ENCODE measurements around the gene RELN. TPM values are rescaled to one million over a fixed set of nuclear protein-coding genes. Genes with fewer than 3 reads are reported as not detected.

RELN gene
- total RNA-seq, 1 donor from 2014 or later, result not detected

- H3K27me3 Mint-ChIP-seq, result no peaks in the 10 kb centered on the region
- no peaks in the 10 kb centered on the region for H3K36me3 Mint-ChIP-seq (ENCODE audit: low read depth)
- H3K4me1 Mint-ChIP-seq, result no peaks in the 10 kb centered on the region
- DNase-seq, result no peak
- intact Hi-C loops (cut with micrococcal nuclease), result no loop called here
- ATAC-seq (ENCODE audit: low read depth), result no peak
- ChIA-PET CTCF (no interaction called here), POLR2A (no interaction called here)
- no peak for TF ChIP-seq CTCF (IDR thresholded peaks at IDR 0.05)
- H3K4me3 Mint-ChIP-seq, result no peak overlapping the region
- no peak overlapping the region for H3K27ac Mint-ChIP-seq
- peaks cover 2% of the 10 kb centered on the region for H3K9me3 Mint-ChIP-seq
These were observed 145.6 kb downstream of the RELN start for GRCh38 chr7:103843689-103844480.

- no peak for TF ChIP-seq CTCF (IDR thresholded peaks at IDR 0.05)
- Mint-ChIP-seq H3K4me1 (no peaks in the 10 kb centered on the region), H3K27me3 (peaks cover under 1% of the 10 kb centered on the region), H3K9me3 (no peaks in the 10 kb centered on the region), H3K36me3 (ENCODE audit: low read depth) (no peaks in the 10 kb centered on the region), H3K27ac (no peak overlapping the region), H3K4me3 (no peak overlapping the region)
- ATAC-seq (ENCODE audit: low read depth) (no peak), DNase-seq (no peak)
- intact Hi-C loops (cut with micrococcal nuclease), result no loop called here
- POLR2A ChIA-PET, result no interaction called here
- CTCF ChIA-PET, result no interaction called here
These were observed 156.1 kb downstream of the RELN start for GRCh38 chr7:103833401-103833800.

- H3K4me1 Mint-ChIP-seq, result no peaks in the 10 kb centered on the region
- ATAC-seq (ENCODE audit: low read depth) (no peak), DNase-seq (no peak)
- H3K27ac Mint-ChIP-seq, result no peak overlapping the region
- ChIA-PET POLR2A (no interaction called here), CTCF (no interaction called here)
- H3K36me3 Mint-ChIP-seq (ENCODE audit: low read depth), result no peaks in the 10 kb centered on the region
- H3K4me3 Mint-ChIP-seq, result no peak overlapping the region
- TF ChIP-seq CTCF (IDR thresholded peaks at IDR 0.05), result no peak
- H3K9me3 Mint-ChIP-seq, result no peaks in the 10 kb centered on the region
- peaks cover 4% of the 10 kb centered on the region for H3K27me3 Mint-ChIP-seq
- intact Hi-C loops (cut with micrococcal nuclease), result no loop called here
These were observed 157.0 kb downstream of the RELN start for GRCh38 chr7:103832438-103832837.

- ChIA-PET CTCF (no interaction called here), POLR2A (no interaction called here)
- Mint-ChIP-seq H3K4me3 (no peak overlapping the region), H3K9me3 (peaks cover 6% of the 10 kb centered on the region), H3K27me3 (peaks cover 4% of the 10 kb centered on the region), H3K27ac (no peak overlapping the region), H3K4me1 (no peaks in the 10 kb centered on the region), H3K36me3 (ENCODE audit: low read depth) (no peaks in the 10 kb centered on the region)
- DNase-seq, result no peak
- TF ChIP-seq CTCF (IDR thresholded peaks at IDR 0.05), result no peak
- intact Hi-C loops (cut with micrococcal nuclease), result no loop called here
- ATAC-seq (ENCODE audit: low read depth), result no peak
These were observed 165.2 kb downstream of the RELN start for GRCh38 chr7:103824251-103824650.

- no peaks in the 10 kb centered on the region for H3K4me1 Mint-ChIP-seq
- intact Hi-C loops (cut with micrococcal nuclease), result no loop called here
- ChIA-PET POLR2A (no interaction called here), CTCF (no interaction called here)
- peaks cover under 1% of the 10 kb centered on the region for H3K27me3 Mint-ChIP-seq
- H3K4me3 Mint-ChIP-seq, result no peak overlapping the region
- H3K9me3 Mint-ChIP-seq, result peaks cover 6% of the 10 kb centered on the region
- no peak for TF ChIP-seq CTCF (IDR thresholded peaks at IDR 0.05)
- DNase-seq, result no peak
- no peak for ATAC-seq (ENCODE audit: low read depth)
- no peak overlapping the region for H3K27ac Mint-ChIP-seq
- H3K36me3 Mint-ChIP-seq (ENCODE audit: low read depth), result no peaks in the 10 kb centered on the region
These were observed 166.4 kb downstream of the RELN start for GRCh38 chr7:103823084-103823483.

Measured in activated B cell treated with CpG ODN at 0.5 μM for 24 hours (primary cell).